GM12878 (cell line): Measurements from ENCODE around the gene CREBBP.

Source experiments
- ESRRA ChIP-seq: IDR thresholded peaks from 2 replicates; pipeline ENCODE4 v1.6.1; 2012; ENCODE audit warnings: mild to moderate bottlenecking, low read length, improper control_type of control experiment
- FOXK2 ChIP-seq: fragments of 450-650 bp; IDR thresholded peaks from 2 replicates; pipeline ENCODE4 v1.6.1; 2017; ENCODE audit warnings: mild to moderate bottlenecking, moderate library complexity
- POLR2A ChIP-seq: IDR thresholded peaks from 2 replicates; pipeline ENCODE4 v1.6.1; 2011; ENCODE audit warnings: low read depth, mild to moderate bottlenecking, low read length
- POLR2AphosphoS5 ChIP-seq: IDR thresholded peaks from 2 replicates; pipeline ENCODE4 v1.6.1; 2011; ENCODE audit warnings: mild to moderate bottlenecking, low read length, inconsistent platforms
- TF ChIP-seq, protein P1 (sequence below), 3 experiments: IDR thresholded peaks in 2 of 3; conservative IDR thresholded peaks in 1 of 3; 2 replicates each; pipeline ENCODE4 v1.5.1; 2011; ENCODE audit warnings: low read depth in 3 of 3, low read length in 3 of 3, mild to moderate bottlenecking in 3 of 3, control low read depth in 2 of 3, moderate library complexity in 2 of 3, inconsistent platforms in 1 of 3, mixed read lengths in 1 of 3; ENCODE audit not compliant: control insufficient read depth in 2 of 3, insufficient read depth in 1 of 3; ENCODE audit errors: extremely low read depth in 1 of 3

DNA sequence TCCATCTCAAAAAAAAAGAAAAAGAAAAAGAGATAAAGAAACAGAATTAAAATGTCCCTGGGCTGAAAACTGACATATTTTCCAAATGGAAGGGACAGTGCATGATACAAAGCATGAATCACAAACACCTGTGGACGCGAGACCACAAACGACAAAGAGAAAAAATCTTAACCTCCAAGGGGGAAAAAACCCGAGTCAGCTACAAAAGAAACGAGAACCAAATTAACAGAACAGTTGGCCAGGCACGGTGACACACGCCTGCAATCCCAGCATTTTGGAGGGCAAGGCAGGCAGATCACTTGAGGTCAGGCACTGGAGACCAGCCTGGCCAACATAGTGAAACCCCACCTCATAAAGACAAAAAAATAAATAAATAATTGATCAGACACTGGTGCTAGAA lies 165.1 kb downstream of the CREBBP start:
- no peak for TF ChIP-seq POLR2A
- TF ChIP-seq ESRRA = no peak
- TF ChIP-seq POLR2AphosphoS5 = no peak
- TF ChIP-seq FOXK2 = no peak
- TF ChIP-seq, protein P1, sequence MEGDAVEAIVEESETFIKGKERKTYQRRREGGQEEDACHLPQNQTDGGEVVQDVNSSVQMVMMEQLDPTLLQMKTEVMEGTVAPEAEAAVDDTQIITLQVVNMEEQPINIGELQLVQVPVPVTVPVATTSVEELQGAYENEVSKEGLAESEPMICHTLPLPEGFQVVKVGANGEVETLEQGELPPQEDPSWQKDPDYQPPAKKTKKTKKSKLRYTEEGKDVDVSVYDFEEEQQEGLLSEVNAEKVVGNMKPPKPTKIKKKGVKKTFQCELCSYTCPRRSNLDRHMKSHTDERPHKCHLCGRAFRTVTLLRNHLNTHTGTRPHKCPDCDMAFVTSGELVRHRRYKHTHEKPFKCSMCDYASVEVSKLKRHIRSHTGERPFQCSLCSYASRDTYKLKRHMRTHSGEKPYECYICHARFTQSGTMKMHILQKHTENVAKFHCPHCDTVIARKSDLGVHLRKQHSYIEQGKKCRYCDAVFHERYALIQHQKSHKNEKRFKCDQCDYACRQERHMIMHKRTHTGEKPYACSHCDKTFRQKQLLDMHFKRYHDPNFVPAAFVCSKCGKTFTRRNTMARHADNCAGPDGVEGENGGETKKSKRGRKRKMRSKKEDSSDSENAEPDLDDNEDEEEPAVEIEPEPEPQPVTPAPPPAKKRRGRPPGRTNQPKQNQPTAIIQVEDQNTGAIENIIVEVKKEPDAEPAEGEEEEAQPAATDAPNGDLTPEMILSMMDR (IDR thresholded peaks at IDR 0.05 in 2 of 3, conservative IDR thresholded peaks at IDR 0.05 in 1 of 3; ENCODE audit: control insufficient read depth in 2 of 3, extremely low read depth in 1 of 3, insufficient read depth in 1 of 3, low read depth in 3 of 3, low read length in 3 of 3) = no peak
